SU-DHL-6 (cell line): ENCODE measurements around the gene DRC1.

Experiments used
- CTCF ChIP-seq: fragments of 200-600 bp; sonication (generic); IDR thresholded peaks from one replicate; pipeline ENCODE4 v1.5.1; 2017; ENCODE audit warnings: antibody characterized with exemption, mild to moderate bottlenecking, low read length, moderate library complexity; ENCODE audit not compliant: insufficient read depth, poor library complexity, severe bottlenecking
- EZH2phosphoT487 ChIP-seq: fragments of 200-600 bp; sonication (generic), shearing (Covaris generic); conservative IDR thresholded peaks from 2 replicates; pipeline ENCODE4 v1.6.1; 2018; ENCODE audit warnings: mild to moderate bottlenecking, antibody characterized with exemption, low read length, moderate library complexity, mixed read lengths

- no peak for TF ChIP-seq CTCF
- TF ChIP-seq EZH2phosphoT487: no peak
These were observed 80.7 kb downstream of the DRC1 start for GRCh38 chr2:26482211-26483026.
